Tibial nerve (tissue), 4 donors: Measurements from ENCODE around the gene GTSE1. TPM values are rescaled to one million over a fixed set of nuclear protein-coding genes. Genes with fewer than 3 reads are reported as not detected.

Experiments used
- DNase-seq, 2 donors: peaks; one replicate each; pipeline ENCODE4 v3.0.0-alpha.2; 2019; ENCODE audit warnings: low spot score in 2 of 2
- H3K27ac ChIP-seq, 4 donors: fragments of 200-600 bp; sonication (generic) in 3 of 4; one replicate each; pipeline ENCODE4 v1.5.1; 2017 to 2019; ENCODE audit warnings: mild to moderate bottlenecking in 1 of 4
- H3K27me3 ChIP-seq, 2 donors: fragments of 200-600 bp; sonication (generic) in 1 of 2; one replicate each; pipeline versions ENCODE4 v1.5.1 to v1.6.0; 2017 to 2019
- H3K36me3 ChIP-seq, 3 donors: fragments of 200-600 bp; sonication (generic); one replicate each; pipeline ENCODE4 v1.5.1; 2018 to 2019
- H3K4me1 ChIP-seq, 4 donors: fragments of 200-600 bp; sonication (generic) in 3 of 4; one replicate each; pipeline ENCODE4 v1.5.1; 2017 to 2019
- H3K4me3 ChIP-seq, 4 donors: fragments of 200-600 bp; sonication (generic) in 3 of 4; one replicate each; pipeline ENCODE4 v1.5.1; 2017 to 2019; ENCODE audit warnings: mild to moderate bottlenecking in 1 of 4, moderate library complexity in 1 of 4
- H3K9me3 ChIP-seq, 4 donors: fragments of 200-600 bp; sonication (generic) in 3 of 4; one replicate each; pipeline ENCODE4 v1.5.1; 2017 to 2019
- CTCF ChIP-seq, 5 experiments: fragments of 200-600 bp in 3 of 5; fragments of 450-650 bp in 2 of 5; sonication (generic) in 3 of 5; IDR thresholded peaks; one replicate each; pipeline ENCODE4 v1.5.1; 2016 to 2019; ENCODE audit warnings: antibody characterized with exemption in 5 of 5, mild to moderate bottlenecking in 3 of 5, moderate library complexity in 2 of 5
- EP300 ChIP-seq, 2 donors: sonication (generic); formaldehyde crosslinking; IDR thresholded peaks; one replicate each; pipeline ENCODE4 v1.6.1; 2017; ENCODE audit warnings: antibody characterized with exemption in 2 of 2, mild to moderate bottlenecking in 1 of 2
- POLR2A ChIP-seq, 2 donors: fragments of 450-650 bp; IDR thresholded peaks; one replicate each; pipeline ENCODE4 v1.6.1; 2017; ENCODE audit warnings: antibody characterized with exemption in 2 of 2, mild to moderate bottlenecking in 2 of 2, moderate library complexity in 2 of 2
- WGBS, 2 donors: methylation state at CpG; one replicate each; pipeline ENCODE4 v1.1.5; 2018; 5-methylcytosine and 5-hydroxymethylcytosine counted together
- total RNA-seq, 4 donors: library from RNA; depleted of rRNA; stranded (reverse); fragments of >200 nt; gene quantifications; one replicate each; pipeline ENCODE4 v1.1.0, GENCODE V29; 2016

GTSE1 gene
- total RNA-seq, 4 donors from 2014 or later: 0.30 to 3.3 TPM; not detected in 2

GRCh38 chr22:46267431-46268279 is 29.0 kb upstream of the GTSE1 start, which contains the start of gene TTC38:
TSS of gene TTC38 (plus strand) at chr22:46268008. CDS start at chr22:46268040, 32 bp downstream.
- DNase-seq: peak; percentile 85
- peak within 1 kb of the TSS; percentile 78 to 97 (median 90) for H3K27ac ChIP-seq
- no peaks in the 10 kb centered on the region for H3K9me3 ChIP-seq
- TF ChIP-seq POLR2A (IDR thresholded peaks at IDR 0.05) (peak; percentile 15 to 66), EP300 (IDR thresholded peaks at IDR 0.05) (peak in 1 of 2 donors; percentile 86), CTCF (IDR thresholded peaks at IDR 0.05) (peak in 2 of 5 experiments; percentile 15 to 20)
- H3K27me3 ChIP-seq: no peaks in the 10 kb centered on the region
- peaks cover 0 to 35% (median 6%) of the 10 kb centered on the region in 3 donors for H3K36me3 ChIP-seq
- peaks cover 0 to 36% (median 15%) of the 10 kb centered on the region in 4 donors for H3K4me1 ChIP-seq
- WGBS, 2 donors: 1% methylated on average over 34 to 49 of the region's 74 CpGs
- peak within 1 kb of the TSS; percentile 74 to 94 (median 87) for H3K4me3 ChIP-seq

- DNase-seq: no peak
Measured at GRCh38 chr22:46269564-46269963, 27.1 kb upstream of the GTSE1 start.

GRCh38 chr22:46272196-46272595 is 24.5 kb upstream of the GTSE1 start:
- no peaks in the 10 kb centered on the region for H3K27me3 ChIP-seq
- DNase-seq: no peak
- peaks cover 0 to 79% (median 28%) of the 10 kb centered on the region in 3 donors for H3K36me3 ChIP-seq
- no peak overlapping the region for H3K4me3 ChIP-seq
- H3K4me1 ChIP-seq: peaks cover 0 to 28% (median 10%) of the 10 kb centered on the region in 4 donors
- 91 to 96% methylated on average over 8 of the region's 8 CpGs for WGBS, 2 donors
- no peak for TF ChIP-seq POLR2A (IDR thresholded peaks at IDR 0.05)
- no peak for TF ChIP-seq EP300 (IDR thresholded peaks at IDR 0.05)
- TF ChIP-seq CTCF (IDR thresholded peaks at IDR 0.05): no peak
- H3K9me3 ChIP-seq: no peaks in the 10 kb centered on the region
- no peak overlapping the region for H3K27ac ChIP-seq

More at GRCh38 chr22:46269564-46269963, 27.1 kb upstream of the GTSE1 start:
- Histone ChIP-seq H3K36me3 (peaks cover 0 to 54% (median 14%) of the 10 kb centered on the region in 3 donors), H3K27ac (peak overlapping the region in 3 of 4 donors; percentile 36 to 92 (median 88)), H3K27me3 (no peaks in the 10 kb centered on the region), H3K4me1 (peaks cover 0 to 36% (median 15%) of the 10 kb centered on the region in 4 donors), H3K9me3 (no peaks in the 10 kb centered on the region), H3K4me3 (no peak overlapping the region)
- WGBS, 2 donors: 61 to 69% methylated on average over 11 of the region's 11 CpGs
- TF ChIP-seq EP300 (IDR thresholded peaks at IDR 0.05): no peak
- TF ChIP-seq CTCF (IDR thresholded peaks at IDR 0.05): no peak
- no peak for TF ChIP-seq POLR2A (IDR thresholded peaks at IDR 0.05)

- H3K36me3 ChIP-seq: peaks cover 0 to 86% (median 28%) of the 10 kb centered on the region in 3 donors
- H3K9me3 ChIP-seq: no peaks in the 10 kb centered on the region
- no peak for DNase-seq
- WGBS, 2 donors: 85 to 88% methylated on average over 10 to 12 of the region's 12 CpGs
- H3K27ac ChIP-seq: no peak overlapping the region
- no peak for TF ChIP-seq EP300 (IDR thresholded peaks at IDR 0.05)
- no peak for TF ChIP-seq CTCF (IDR thresholded peaks at IDR 0.05)
- TF ChIP-seq POLR2A (IDR thresholded peaks at IDR 0.05): no peak
- no peak overlapping the region for H3K4me3 ChIP-seq
- no peaks in the 10 kb centered on the region for H3K27me3 ChIP-seq
- H3K4me1 ChIP-seq: peaks cover 0 to 25% (median 8%) of the 10 kb centered on the region in 4 donors
Measured at GRCh38 chr22:46272762-46273431, 23.8 kb upstream of the GTSE1 start.
